GM06990 (cell line): Measurements from ENCODE around the gene DET1.

Experiments used
- DNase-seq: peaks from one replicate; pipeline ENCODE4 v3.0.0-alpha.2; 2011; ENCODE audit not compliant: insufficient read length; ENCODE audit errors: extremely low read depth
- H3K27me3 ChIP-seq: replicated peaks from 2 replicates; pipeline ENCODE4 v1.6.0; 2011; ENCODE audit warnings: low read length; ENCODE audit not compliant: control insufficient read depth, insufficient read depth
- H3K36me3 ChIP-seq: 2 replicates; pipeline ENCODE4 v1.5.1; 2011; ENCODE audit warnings: low read length; ENCODE audit not compliant: control insufficient read depth, insufficient read depth
- H3K4me3 ChIP-seq: replicated peaks from 2 replicates; pipeline ENCODE4 v1.5.1; 2011; ENCODE audit warnings: low read depth, mild to moderate bottlenecking, control low read depth, low read length
- CTCF ChIP-seq: IDR thresholded peaks from 2 replicates; pipeline ENCODE4 v1.5.1; 2011; ENCODE audit warnings: low read length, control low read depth, mild to moderate bottlenecking, inconsistent platforms; ENCODE audit not compliant: insufficient read depth, poor library complexity, severe bottlenecking

The DET1 gene

GRCh38 chr15:88498996-88499395 lies 47.5 kb downstream of the DET1 start:
- Histone ChIP-seq H3K36me3 (no peaks in the 10 kb centered on the region), H3K4me3 (no peak overlapping the region), H3K27me3 (no peaks in the 10 kb centered on the region)
- no peak for TF ChIP-seq CTCF
- DNase-seq: no peak

GRCh38 chr15:88497109-88497765 lies 49.2 kb downstream of the DET1 start:
- TF ChIP-seq CTCF: no peak
- Histone ChIP-seq H3K4me3 (no peak overlapping the region), H3K27me3 (no peaks in the 10 kb centered on the region), H3K36me3 (no peaks in the 10 kb centered on the region)
- no peak for DNase-seq

- no peaks in the 10 kb centered on the region for H3K36me3 ChIP-seq
- DNase-seq: no peak
- H3K4me3 ChIP-seq: no peak overlapping the region
- H3K27me3 ChIP-seq: no peaks in the 10 kb centered on the region
- no peak for TF ChIP-seq CTCF
These were observed 52.6 kb downstream of the DET1 start for GRCh38 chr15:88493844-88494243.

DNA sequence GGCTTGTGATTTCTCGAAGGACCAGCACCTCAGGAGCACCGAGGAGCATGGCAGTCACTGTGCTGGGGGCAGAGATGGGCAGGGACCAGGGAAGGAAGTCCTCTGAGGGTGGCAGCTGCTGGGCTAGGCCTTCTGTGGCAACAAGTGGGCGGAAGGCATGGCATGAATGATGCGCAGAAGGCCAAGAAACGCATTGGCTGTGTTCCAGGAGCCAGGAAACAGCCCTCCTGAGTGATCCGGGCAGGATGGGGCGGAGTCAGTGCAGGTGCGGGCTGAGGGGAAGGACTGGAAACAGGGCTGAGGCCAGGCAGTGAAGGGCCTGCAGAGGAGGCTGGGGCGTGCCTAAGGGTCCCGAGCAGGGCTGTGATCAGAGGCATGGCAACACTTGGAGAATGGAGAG lies 55.3 kb downstream of the DET1 start:
- no peak overlapping the region for H3K4me3 ChIP-seq
- no peak for TF ChIP-seq CTCF

DNA sequence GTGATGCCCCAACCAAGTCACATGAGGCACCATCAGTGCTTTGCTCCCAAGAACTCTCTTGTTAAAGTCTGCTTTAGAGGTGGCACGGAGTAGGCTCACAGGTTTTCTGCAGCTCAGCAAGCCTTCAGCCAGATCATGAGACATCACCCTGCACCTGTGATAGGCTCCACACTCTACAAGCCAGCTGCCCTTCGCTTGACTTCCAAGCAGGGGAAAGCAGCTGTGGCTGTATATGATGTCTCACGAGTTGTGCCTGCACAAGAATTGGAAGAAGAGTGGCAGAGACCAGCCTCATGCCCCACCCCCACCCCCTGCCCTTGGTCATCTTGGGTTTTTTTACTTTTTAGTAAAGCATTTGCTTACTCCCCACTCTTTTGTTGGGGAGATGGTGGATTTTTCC lies 56.4 kb downstream of the DET1 start:
- Histone ChIP-seq H3K36me3 (no peaks in the 10 kb centered on the region; the same call in 1 of the 2 replicates), H3K4me3 (no peak overlapping the region), H3K27me3 (no peaks in the 10 kb centered on the region)
- TF ChIP-seq CTCF: no peak
- DNase-seq: no peak

More for the DNA sequence above, 55.3 kb downstream of the DET1 start:
- DNase-seq: no peak
- Histone ChIP-seq H3K27me3 (no peaks in the 10 kb centered on the region), H3K36me3 (no peaks in the 10 kb centered on the region)

- Histone ChIP-seq H3K27me3 (no peaks in the 10 kb centered on the region), H3K36me3 (no peaks in the 10 kb centered on the region; the same call in 1 of the 2 replicates), H3K4me3 (no peak overlapping the region)
- peak; percentile 3 for TF ChIP-seq CTCF
- DNase-seq: no peak
These were observed 57.2 kb downstream of the DET1 start for GRCh38 chr15:88489321-88489720.
